ENCODE data around the gene IRF2BP2. TPM values are rescaled to one million over a fixed set of nuclear protein-coding genes. Genes with fewer than 3 reads are reported as not detected.

IRF2BP2 gene
- total RNA-seq, 1 donor from 2014 or later = 126 TPM

DNA sequence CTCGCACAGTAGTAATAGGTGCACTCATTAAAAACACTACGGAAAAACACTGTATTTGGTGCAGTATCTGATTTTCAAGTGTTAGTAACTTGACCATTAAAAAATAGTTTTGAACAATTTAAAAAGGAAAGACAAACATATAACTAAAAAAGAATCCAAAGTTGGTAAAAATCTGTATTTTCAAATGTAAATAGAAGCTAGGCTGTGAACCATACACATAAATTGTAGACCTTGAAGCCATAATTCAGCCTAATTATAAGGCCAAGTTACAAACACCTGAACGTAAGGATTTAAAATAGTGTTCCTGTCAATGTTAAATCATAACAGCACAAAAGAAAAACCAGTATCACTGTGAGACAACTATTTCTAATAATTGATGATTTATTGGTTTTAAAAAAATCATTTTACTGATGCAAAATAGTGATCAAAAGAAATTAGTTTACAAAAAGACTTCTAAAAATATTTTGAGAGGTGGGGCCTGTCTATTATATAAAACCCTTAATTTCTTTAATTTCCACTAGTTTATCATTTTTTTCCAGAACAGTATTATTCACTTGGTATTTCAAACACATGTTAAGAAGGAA lies 4.5 kb downstream of the IRF2BP2 start:
- intact Hi-C loops (cut with micrococcal nuclease) = loop anchor here (10.0 kb wide), 1 partner anchor 379 kb away; no protein-coding TSS in a partner anchor
- H3K36me3 ChIP-seq = peaks cover 47% of the 10 kb centered on the region
- DNase-seq = no peak
- H3K27ac ChIP-seq (replicated peaks) = peak overlapping the region; percentile 100
- H3K4me1 ChIP-seq = peaks cover 83% of the 10 kb centered on the region
- TF ChIP-seq, protein P1, sequence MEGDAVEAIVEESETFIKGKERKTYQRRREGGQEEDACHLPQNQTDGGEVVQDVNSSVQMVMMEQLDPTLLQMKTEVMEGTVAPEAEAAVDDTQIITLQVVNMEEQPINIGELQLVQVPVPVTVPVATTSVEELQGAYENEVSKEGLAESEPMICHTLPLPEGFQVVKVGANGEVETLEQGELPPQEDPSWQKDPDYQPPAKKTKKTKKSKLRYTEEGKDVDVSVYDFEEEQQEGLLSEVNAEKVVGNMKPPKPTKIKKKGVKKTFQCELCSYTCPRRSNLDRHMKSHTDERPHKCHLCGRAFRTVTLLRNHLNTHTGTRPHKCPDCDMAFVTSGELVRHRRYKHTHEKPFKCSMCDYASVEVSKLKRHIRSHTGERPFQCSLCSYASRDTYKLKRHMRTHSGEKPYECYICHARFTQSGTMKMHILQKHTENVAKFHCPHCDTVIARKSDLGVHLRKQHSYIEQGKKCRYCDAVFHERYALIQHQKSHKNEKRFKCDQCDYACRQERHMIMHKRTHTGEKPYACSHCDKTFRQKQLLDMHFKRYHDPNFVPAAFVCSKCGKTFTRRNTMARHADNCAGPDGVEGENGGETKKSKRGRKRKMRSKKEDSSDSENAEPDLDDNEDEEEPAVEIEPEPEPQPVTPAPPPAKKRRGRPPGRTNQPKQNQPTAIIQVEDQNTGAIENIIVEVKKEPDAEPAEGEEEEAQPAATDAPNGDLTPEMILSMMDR (IDR thresholded peaks at IDR 0.05; ENCODE audit: borderline replicate concordance) = no peak
- H3K4me3 ChIP-seq = peak overlapping the region; percentile 87
- H3K27me3 ChIP-seq (ENCODE audit: low read depth) = no peaks in the 10 kb centered on the region
- no peaks in the 10 kb centered on the region for H3K9me3 ChIP-seq (replicated peaks)

DNA sequence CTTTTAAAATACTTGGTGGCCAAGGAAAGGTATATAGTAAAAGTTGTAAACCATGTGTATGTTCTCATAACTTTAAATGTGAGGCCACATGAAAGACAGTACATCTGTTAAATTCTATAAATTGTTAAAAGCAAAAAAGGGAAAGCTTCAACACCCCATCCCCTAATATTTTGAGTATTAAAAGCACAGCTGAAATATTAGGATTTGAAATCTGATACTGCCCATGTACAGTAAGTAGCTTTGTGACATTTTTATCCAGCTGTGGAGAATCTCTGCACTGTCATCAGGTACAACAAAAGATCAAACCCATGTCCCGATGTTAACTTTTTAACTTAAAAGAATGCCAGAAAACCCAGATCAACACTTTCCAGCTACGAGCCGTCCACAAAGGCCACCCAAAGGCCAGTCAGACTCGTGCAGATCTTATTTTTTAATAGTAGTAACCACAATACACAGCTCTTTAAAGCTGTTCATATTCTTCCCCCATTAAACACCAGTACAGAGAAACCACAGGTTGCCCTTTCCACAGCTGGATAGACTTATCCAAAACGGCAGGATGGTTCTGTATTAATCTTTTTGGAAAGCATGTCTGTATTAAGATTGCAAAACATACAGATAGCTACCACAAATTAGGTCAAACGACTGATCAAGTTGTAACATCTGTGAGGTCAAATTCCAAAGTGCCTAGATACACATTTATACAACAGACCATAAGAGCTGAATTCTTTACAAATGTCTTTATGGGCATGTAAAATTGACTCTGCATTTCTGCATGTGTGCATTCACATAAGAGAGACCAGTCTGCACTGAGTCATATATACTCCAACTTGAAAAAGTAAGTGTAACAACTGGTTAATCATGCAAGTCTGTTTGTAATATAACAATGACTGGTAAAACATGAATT lies 5.2 kb downstream of the IRF2BP2 start:
- H3K4me3 ChIP-seq = peak overlapping the region; percentile 87
- H3K4me1 ChIP-seq = peaks cover 83% of the 10 kb centered on the region
- H3K27me3 ChIP-seq (ENCODE audit: low read depth) = no peaks in the 10 kb centered on the region
- H3K9me3 ChIP-seq (replicated peaks) = no peaks in the 10 kb centered on the region
- TF ChIP-seq, protein P1 (IDR thresholded peaks at IDR 0.05; ENCODE audit: borderline replicate concordance) = no peak
- no peak for DNase-seq
- peaks cover 47% of the 10 kb centered on the region for H3K36me3 ChIP-seq
- intact Hi-C loops (cut with micrococcal nuclease) = loop anchor here (5.0 to 10.0 kb wide), 2 partner anchors 380 to 478 kb away; no protein-coding TSS in a partner anchor
- peak overlapping the region; percentile 100 for H3K27ac ChIP-seq (replicated peaks)

DNA sequence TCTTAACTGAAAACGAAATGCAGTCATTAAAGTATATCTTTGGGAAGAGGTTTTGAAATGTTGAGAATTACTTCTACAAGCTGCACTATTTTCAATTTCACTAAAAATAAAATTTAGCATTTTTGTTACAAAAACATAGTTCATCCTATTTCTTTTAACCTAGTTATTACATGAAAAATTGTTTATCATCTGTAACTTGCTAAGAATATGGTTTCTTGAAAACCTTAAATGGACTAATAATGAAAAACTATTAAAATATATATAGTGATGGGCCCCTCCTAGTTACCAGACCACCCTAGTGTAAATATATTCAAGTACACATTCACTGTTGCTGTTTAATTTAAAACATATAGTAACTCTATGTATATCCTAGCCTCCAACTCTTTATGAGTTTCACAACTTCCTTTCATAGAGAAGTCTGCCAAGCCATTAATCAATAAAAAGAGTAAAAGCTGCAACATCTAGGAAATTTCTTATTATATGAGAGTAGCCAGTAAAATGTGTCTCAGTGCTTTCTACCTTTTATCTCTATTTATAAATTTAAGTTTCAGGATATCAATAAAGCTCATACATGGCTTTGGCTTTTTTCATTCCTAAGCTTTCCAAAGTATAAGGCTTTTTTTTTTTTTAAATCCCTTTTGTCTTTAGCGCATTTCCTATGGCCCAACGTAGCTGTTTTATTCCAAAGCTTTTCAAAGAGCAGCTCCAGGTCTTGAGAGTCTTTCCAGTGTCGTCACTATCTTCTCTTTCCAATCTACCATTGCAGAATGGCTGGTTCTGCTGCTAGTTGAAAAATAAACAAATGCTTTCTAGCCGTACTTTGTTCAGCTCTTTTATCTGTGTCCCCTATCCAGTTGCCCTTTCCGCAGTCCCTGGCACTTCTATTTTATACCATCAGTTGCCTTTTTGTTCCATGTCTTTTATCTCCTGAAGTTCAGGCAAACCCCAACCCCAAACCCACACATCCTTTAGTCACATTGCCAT lies 6.5 kb downstream of the IRF2BP2 start:
- TF ChIP-seq, protein P1 (IDR thresholded peaks at IDR 0.05; ENCODE audit: borderline replicate concordance) = no peak
- Histone ChIP-seq H3K4me3 (peak overlapping the region; percentile 87), H3K36me3 (peaks cover 40% of the 10 kb centered on the region), H3K9me3 (replicated peaks) (no peaks in the 10 kb centered on the region), H3K27ac (replicated peaks) (peak overlapping the region; percentile 100), H3K4me1 (peaks cover 91% of the 10 kb centered on the region), H3K27me3 (ENCODE audit: low read depth) (no peaks in the 10 kb centered on the region)
- DNase-seq = no peak
- intact Hi-C loops (cut with micrococcal nuclease) = loop anchor here (5.0 to 10.0 kb wide), 2 partner anchors 381 to 479 kb away; no protein-coding TSS in a partner anchor

DNA sequence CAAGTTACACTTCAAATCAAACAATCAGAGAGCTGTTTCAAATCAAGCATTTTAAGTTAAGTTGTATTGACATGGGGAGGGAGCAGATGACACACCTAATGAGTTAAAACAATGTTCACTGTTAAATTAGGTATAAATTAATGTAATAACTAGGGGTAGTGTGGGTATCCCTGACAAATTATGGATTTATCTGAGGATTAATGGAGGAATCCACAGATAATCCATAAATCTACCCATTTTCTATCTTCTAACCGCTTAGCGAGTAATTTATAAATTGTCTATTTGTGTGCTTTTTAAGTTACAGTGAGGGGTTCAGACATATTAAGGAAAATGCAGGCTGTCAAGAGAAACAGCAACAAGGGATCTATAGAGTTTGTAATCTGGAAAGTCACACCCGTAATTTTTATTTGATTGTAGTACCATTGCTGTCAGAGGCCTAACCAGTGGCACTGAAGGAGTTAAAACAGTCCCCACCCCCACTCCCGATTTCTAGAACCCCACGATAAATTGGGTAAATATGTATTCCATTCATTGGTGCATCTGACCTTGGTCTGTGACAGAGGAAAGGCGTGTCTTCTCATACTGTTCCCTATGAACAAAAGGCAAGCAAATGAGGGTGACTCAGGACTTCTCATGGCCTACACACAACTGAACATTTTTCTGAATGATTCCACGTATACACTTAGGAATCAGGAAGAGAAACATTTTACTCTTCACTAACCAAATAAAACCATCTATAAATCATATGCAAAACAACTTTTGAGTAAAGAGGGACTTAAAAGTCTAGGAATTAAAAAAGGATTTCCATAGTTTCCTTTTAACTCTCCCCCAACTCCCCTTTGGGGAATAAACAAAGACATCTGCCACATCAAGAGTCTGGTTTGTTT lies 7.4 kb downstream of the IRF2BP2 start:
- intact Hi-C loops (cut with micrococcal nuclease) = loop anchor here (5.0 to 10.0 kb wide), 2 partner anchors 382 to 480 kb away; no protein-coding TSS in a partner anchor
- Histone ChIP-seq H3K4me3 (peak overlapping the region; percentile 87), H3K9me3 (replicated peaks) (no peaks in the 10 kb centered on the region), H3K27me3 (ENCODE audit: low read depth) (no peaks in the 10 kb centered on the region), H3K36me3 (peaks cover 31% of the 10 kb centered on the region), H3K4me1 (peaks cover 90% of the 10 kb centered on the region), H3K27ac (replicated peaks) (peak overlapping the region; percentile 100)
- TF ChIP-seq, protein P1 (IDR thresholded peaks at IDR 0.05; ENCODE audit: borderline replicate concordance) = no peak
- no peak for DNase-seq
